GM18870 (cell line): ENCODE measurements around the gene FOXN4.

ENCODE experiments used
- ATAC-seq: cut with Tn5 transposase; IDR thresholded peaks from one replicate; pipeline ENCODE4 v1.9.1; 2021; ENCODE audit warnings: moderate library complexity; ENCODE audit not compliant: unreplicated experiment

FOXN4 gene

DNA sequence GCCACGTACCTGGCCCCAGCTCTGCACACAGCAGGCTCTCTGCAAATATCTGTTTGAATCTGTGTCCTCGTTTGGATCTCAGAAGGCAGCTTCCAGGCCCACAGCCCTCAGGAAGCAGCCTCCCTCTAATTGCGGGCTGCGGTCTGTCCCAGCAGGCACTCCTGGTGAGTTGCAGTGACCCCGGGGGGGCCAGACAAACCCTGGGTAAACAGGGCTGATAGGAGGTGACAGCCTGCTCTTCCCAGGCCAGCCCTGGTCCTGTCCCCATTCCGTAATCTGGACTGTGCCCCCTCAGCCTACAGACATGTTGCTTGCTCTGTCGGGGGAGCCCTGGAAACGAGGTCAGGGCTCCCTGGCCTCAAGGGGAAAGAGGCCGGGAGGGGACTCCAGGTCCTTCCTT, 2.0 kb downstream of the FOXN4 start:
- ATAC-seq = no peak

GRCh38 chr12:109305547-109305946, 3.5 kb downstream of the FOXN4 start:
- no peak for ATAC-seq

DNA sequence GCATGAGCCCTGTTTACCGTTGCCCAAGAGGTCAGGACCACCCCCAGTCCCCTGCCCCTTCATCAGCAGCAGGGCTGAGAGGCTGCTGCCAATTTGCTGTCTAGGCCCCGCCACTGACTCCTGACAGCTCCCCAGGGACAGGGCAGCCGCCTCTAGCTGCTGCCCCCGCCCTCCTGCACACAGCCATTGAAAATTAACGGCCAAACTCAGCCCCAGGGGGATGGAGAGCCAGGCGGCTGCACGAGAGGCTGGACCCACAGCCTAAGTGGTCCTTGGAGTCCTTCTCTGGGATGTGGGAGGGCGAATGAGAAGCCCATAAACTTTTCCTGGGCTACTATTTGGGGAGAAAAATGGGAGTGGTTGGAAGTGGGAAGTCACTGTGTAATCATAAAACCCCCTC, 4.6 kb downstream of the FOXN4 start:
- no peak for ATAC-seq

DNA sequence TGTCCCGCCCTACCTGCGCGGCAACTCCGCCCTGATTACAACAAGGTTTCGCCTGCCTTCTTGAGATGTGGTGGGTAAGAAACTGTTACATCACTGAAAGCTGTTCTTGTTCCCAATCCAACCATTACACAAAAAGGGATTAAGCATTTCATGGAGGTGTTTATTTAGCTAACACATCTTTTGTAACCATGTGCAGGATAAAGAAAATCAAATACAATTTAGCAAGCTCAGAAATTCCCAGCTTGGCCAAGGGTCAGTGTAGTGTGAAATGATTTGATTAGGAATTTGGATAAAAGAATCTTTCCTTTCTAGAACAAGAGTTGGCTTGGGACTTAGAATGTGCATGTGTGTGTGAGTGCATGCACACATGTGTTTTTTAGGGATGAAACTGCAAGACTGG, 6.3 kb downstream of the FOXN4 start:
- ATAC-seq = no peak

GRCh38 chr12:109302358-109302757, 6.7 kb downstream of the FOXN4 start:
- no peak for ATAC-seq

GRCh38 chr12:109301643-109302168, 7.4 kb downstream of the FOXN4 start:
- ATAC-seq = no peak

DNA sequence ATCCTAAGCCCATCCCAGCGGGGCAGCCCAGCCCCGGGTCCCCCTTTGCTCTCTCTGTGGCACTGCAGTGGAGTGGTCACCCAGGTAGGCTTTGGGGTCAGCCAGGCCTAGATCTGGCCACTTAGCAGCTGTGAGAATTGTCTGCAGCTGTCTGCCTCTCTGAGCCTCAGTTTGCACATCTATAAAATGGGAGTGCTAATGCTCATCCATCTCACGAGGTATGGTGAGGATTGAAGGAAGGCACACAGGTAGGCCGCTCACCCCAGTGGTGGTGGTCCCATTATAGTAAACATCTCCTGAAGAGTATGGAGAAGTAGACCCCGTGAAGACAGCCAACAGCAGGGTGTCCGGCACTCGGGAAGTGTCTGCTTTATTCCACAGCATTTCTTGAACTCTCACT, 9.2 kb downstream of the FOXN4 start:
- ATAC-seq = no peak

DNA sequence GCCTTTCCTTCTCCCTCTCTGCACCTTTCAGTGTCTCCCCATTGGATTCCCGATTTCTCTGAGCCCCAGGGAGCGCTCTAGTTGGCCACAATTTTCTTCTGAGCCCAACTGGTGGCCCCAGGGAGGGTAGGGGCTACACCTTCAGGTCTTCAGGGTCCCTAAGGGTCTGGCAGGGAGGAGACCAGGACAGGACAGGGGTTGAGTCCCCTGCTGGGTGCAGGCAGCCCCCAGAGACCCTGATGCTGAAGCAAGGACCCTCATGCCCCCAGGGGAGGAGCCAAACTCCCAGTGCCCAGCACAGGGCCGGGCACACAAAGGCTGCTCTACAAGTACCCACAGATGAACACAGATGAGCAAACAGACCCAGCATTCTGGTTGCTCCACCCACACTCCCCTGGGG, 12.7 kb downstream of the FOXN4 start:
- ATAC-seq = no peak

DNA sequence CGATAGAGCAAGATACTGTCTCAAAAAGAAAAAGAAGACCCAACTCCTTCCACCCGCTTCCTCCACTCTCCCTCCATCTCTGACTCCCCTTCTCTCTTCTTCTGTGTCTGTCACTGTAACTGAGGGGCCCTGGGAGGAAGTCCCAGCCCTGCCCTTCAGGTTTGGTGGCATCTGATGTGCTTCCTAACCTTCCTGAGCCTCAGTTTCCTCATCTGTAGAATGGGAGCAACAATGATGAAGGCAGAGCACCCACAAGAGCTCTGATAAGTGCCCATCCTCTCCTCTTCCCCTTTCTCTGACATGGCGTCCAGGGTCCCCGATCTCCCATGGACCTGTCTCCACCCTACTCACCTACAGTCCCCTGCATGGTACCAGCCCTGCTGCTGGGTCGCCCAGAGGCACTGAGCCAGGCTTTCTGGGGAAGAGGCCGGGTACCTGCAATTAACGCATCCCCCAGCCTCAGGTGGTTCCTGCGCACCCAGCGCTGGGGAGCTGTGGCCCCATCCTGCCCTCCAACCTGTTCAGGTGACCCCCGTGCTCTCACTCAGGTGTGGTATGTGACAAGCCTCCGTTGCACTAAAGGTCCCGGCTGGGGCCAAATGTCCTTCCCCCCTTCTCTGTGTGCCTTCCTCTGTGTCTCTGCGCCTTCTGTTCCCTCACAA, 13.2 kb downstream of the FOXN4 start:
- no peak for ATAC-seq

GRCh38 chr12:109294286-109294796, 14.7 kb downstream of the FOXN4 start:
- no peak for ATAC-seq

DNA sequence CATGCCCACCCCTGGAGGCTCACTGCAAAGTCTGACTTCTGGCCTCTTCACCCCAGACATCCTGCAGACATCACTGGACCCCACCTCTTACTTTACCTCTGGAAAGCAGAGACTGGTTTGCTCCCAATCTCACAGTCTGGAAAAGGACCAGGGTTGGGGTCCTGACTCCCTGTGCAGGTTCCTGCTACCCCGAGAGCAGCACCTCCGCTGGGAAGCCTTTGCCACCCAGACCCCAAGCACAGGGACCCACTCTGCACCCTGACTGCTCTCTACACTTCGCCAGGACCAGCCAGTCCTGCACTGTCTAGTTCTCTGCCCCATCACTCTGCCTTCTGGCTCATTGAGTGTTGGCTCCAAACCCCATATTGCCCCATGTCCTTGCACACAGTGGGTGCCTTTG, 16.0 kb downstream of the FOXN4 start:
- no peak for ATAC-seq

DNA sequence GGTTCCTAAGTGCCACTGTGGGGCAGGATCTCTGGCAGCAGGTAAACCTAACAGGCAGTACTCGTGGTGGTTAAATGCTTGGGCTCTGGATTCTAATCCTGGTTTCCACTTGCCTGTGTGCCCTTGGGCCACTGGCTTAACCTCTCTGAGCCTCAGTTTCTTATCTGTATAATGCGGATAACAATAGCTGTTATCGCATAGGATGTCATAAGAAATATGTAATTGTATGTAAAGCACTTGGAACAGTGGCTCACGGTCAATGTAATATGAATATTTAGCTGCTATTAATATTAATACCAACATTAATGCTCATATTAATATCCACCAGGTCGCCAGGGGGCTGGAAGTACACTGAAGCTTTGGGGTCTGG, 16.8 kb downstream of the FOXN4 start:
- ATAC-seq = no peak

GRCh38 chr12:109291521-109292341, 17.4 kb downstream of the FOXN4 start:
- ATAC-seq = no peak

DNA sequence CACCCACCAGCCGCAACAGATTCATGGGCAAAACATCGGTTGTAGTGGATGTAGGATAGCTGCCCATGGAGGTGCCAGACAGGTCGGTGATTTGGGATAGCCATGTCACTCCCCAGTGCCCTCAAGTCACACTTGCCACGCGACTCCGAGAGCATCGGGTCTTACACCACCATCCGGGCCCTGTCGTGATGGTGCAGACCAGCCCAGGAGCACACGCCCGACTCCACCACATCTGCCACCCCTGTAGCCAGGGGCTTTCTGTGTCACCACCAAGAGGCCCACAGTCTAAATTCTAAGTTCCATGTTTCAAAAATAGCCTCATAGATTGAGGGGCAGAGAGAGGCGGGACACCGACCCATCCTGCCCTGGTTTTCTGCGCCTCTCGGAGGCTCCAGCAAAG, 18.0 kb downstream of the FOXN4 start:
- no peak for ATAC-seq

- no peak for ATAC-seq
These were observed 19.0 kb downstream of the FOXN4 start for GRCh38 chr12:109290061-109290460.

- no peak for ATAC-seq
These were observed 19.5 kb downstream of the FOXN4 start for GRCh38 chr12:109289551-109289950.

DNA sequence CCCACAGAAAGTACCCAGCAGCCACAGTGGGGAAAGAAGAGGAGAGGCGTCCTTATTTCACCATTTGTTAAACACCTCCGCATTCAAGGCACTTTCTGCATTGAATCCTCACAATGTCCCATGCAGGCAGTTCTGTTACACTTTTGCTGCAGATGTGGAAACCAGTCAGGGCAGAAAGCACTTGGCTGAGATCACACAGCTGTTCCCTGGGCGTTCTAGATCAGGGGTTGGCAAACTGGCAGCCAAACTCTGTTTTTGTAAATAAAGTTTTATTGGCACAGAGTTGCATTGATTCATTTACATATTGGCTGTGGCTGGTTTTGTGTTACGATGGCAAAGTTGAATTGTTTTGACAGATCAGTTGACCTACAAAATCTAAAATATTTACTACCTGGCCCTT, 20.1 kb downstream of the FOXN4 start:
- ATAC-seq = no peak

DNA sequence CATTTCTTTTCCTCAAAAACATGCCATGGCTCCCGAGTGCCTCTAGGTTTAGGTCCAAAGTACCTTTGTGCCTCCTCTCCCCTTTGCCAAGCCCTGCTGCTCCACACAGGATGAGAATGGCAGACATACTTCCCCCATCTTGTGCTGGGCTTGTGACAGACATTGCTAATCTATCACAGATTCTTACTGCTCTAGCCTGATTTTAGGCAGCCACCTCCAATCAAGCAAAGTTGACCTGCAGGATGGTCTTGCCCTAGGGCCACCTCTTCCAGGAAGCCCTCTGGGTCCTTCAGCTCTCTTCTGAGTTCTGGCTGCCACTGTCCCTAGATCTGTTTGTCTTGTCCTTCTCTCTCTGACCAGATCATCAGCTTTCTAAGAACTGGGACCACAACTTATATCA, 20.5 kb downstream of the FOXN4 start:
- ATAC-seq = no peak

GRCh38 chr12:109287811-109288469, 21.1 kb downstream of the FOXN4 start:
- no peak for ATAC-seq

GRCh38 chr12:109287181-109287580, 21.9 kb downstream of the FOXN4 start:
- ATAC-seq = no peak

DNA sequence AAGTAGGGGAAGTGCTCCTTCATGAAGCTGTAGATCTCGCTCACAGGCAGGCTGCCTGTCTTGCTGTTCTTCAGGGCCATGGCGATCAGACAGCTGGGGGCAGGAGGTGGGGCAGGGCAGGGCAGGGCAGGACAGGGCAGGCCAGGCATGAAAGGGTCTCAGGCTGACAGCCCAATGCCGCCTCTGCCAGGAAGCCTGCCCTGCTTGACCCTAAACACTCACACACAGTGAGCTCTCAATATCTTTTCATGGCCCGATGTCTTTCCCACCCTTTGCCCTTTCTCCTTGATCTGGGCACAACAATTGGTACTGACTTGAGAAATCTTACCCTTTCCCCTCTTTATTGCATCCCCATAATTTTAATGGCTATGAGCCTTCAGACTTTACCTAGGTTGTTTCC, 22.4 kb downstream of the FOXN4 start:
- no peak for ATAC-seq

DNA sequence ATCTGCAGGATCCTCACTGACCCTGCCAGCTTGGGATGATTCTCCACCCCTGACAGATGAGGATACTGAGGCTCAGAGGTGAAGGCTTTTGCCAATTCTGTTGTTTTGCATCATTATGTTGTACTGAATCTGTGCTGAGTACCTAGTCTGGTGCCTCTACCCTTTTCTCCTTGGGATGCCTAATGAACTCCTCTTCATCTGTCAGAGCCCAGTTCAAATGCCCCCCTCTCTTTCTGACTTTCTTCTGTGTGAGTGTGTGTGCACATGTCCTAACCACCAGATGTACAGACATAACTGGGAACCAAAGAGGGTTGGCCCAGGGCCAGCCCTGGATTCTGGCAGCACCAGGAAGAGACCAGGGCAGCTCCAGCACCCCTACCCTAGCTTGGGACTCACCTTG, 22.8 kb downstream of the FOXN4 start:
- ATAC-seq = no peak
